Adrenal gland (tissue), 12 donors: Measurements from ENCODE around the gene SHLD2. TPM values are rescaled to one million over a fixed set of nuclear protein-coding genes. Genes with fewer than 3 reads are reported as not detected.
"Not testable (repeated sequence)": the region's sequence is repeated elsewhere in the genome, so short reads cannot be mapped to it uniquely, and the experiment has no call there.

ENCODE experiments used
- DNase-seq, 7 donors: peaks; one replicate each; pipeline ENCODE4 v3.0.0-alpha.2; 2019 to 2020
- H3K27ac ChIP-seq, 5 donors: fragments of 200-600 bp; sonication (generic) in 4 of 5; 1 replicate in 3 of 5; 2 replicates in 2 of 5; pipeline versions ENCODE4 v1.5.1 to v1.8.0; 2016 to 2020; ENCODE audit warnings: mild to moderate bottlenecking in 1 of 5
- H3K27me3 ChIP-seq: fragments of 200-600 bp; 2 replicates; pipeline ENCODE4 v1.8.0; 2021
- H3K36me3 ChIP-seq, 2 donors: fragments of 200-600 bp; replicated peaks in 1 of 2; 1 replicate in 1 of 2; 2 replicates in 1 of 2; pipeline versions ENCODE4 v1.5.1 to v1.8.0; 2018 to 2022
- H3K4me1 ChIP-seq, 2 donors: fragments of 200-600 bp; replicated peaks in 1 of 2; 1 replicate in 1 of 2; 2 replicates in 1 of 2; pipeline versions ENCODE4 v1.5.1 to v1.8.0; 2018 to 2021
- H3K4me3 ChIP-seq, 4 donors: fragments of 200-600 bp; sonication (generic) in 3 of 4; one replicate each; pipeline ENCODE4 v1.5.1; 2016 to 2018
- H3K9me3 ChIP-seq, 3 donors: fragments of 200-600 bp; sonication (generic) in 1 of 3; replicated peaks in 1 of 3; 1 replicate in 2 of 3; 2 replicates in 1 of 3; pipeline versions ENCODE4 v1.5.1 to v1.8.0; 2016 to 2021
- POLR2A ChIP-seq, 2 donors: fragments of 450-650 bp; IDR thresholded peaks; one replicate each; pipeline ENCODE4 v1.6.1; 2017; ENCODE audit warnings: antibody characterized with exemption in 2 of 2, mild to moderate bottlenecking in 2 of 2, moderate library complexity in 1 of 2
- WGBS, 4 donors: extraction: QIAGEN DNeasy Blood & Tissue Kit in 2 of 4; methylation state at CpG; one replicate each; pipeline versions ENCODE4 v1.1.5 to v1.1.7; 2013 to 2017; 5-methylcytosine and 5-hydroxymethylcytosine counted together
- intact Hi-C, 2 donors: fragments of 100-400 bp; cut with DNase I; formaldehyde crosslinking; loops; one replicate each; pipeline versions ENCODE4 v1.14.1 to v1.15.0; 2022 to 2023
- polyA plus RNA-seq, 3 donors: library from polyadenylated mRNA; stranded (reverse); fragments of 200-250 nt in 2 of 3; fragments of 350-450 nt in 1 of 3; fragmentation: Illumina TruSeq in 1 of 3; extraction: RNeasy Lipid Tissue Mini Kit (QIAGEN cat#74804) in 1 of 3; gene quantifications; one replicate each; pipeline ENCODE4 v1.2.3, GENCODE V29; 2013 to 2014
- total RNA-seq, 9 donors: library from RNA; depleted of rRNA in 4 of 9; stranded (reverse); fragments of >200 nt in 4 of 9; fragments of 120-200 nt in 1 of 9; fragmentation: NEBNext Ultra II Directional in 1 of 9; extraction: Animal tissue kit (Norgen Biotek cat#: 25700) in 1 of 9; gene quantifications; one replicate each; pipeline versions ENCODE4 v1.1.0 to v1.2.4, GENCODE V29; 2013 to 2023
- TF ChIP-seq, protein P1 (sequence below), 6 experiments: fragments of 450-650 bp in 4 of 6; fragments of 200-600 bp in 2 of 6; sonication (generic) in 1 of 6; IDR thresholded peaks; 1 replicate in 5 of 6; 2 replicates in 1 of 6; pipeline versions ENCODE4 v1.5.1 to v1.8.0; 2016 to 2021; ENCODE audit warnings: antibody characterized with exemption in 6 of 6, mild to moderate bottlenecking in 2 of 6, moderate library complexity in 1 of 6
- donor health status: healthy with polysubstance abuse.
- donor health status: Bipolar disorder and iron deficiency.
- donor health status: DM: yes; HTN: yes; CAD: no.
- donor health status: DM: no; HTN: no; CAD: no.
- donor health status: DM: no; HTN: no; CAD: no.
- donor health status: DM: yes; HTN: yes; CAD: no.

Gene SHLD2
- total and polyA plus RNA-seq, 12 donors: 18.3 to 64.9 (median 36.6) TPM

DNA sequence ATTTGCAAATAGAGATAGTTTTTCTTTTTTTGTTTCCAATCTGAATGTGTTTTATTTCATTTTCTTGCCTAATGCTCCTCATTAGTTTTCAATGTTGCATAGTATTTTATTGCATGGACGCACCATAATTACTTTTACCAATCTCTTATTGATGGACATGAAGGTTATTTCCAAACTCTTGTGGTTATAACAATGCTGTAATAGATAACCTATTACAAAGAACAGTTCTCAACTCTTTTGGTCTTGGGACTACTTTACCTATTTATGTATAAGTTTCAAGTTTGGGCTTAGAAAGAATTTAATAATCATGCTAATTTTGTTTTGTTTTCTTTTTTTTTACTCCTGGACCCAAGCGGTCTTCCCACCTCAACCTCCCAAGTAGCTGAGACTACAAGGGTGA, 7.0 kb downstream of the SHLD2 start:
- H3K36me3 ChIP-seq: peaks cover 4 to 9% of the 10 kb centered on the region in 2 donors
- peaks cover 0 to 3% (median 0%) of the 10 kb centered on the region in 3 donors for H3K9me3 ChIP-seq
- TF ChIP-seq POLR2A (IDR thresholded peaks at IDR 0.05): no peak
- TF ChIP-seq, protein P1, sequence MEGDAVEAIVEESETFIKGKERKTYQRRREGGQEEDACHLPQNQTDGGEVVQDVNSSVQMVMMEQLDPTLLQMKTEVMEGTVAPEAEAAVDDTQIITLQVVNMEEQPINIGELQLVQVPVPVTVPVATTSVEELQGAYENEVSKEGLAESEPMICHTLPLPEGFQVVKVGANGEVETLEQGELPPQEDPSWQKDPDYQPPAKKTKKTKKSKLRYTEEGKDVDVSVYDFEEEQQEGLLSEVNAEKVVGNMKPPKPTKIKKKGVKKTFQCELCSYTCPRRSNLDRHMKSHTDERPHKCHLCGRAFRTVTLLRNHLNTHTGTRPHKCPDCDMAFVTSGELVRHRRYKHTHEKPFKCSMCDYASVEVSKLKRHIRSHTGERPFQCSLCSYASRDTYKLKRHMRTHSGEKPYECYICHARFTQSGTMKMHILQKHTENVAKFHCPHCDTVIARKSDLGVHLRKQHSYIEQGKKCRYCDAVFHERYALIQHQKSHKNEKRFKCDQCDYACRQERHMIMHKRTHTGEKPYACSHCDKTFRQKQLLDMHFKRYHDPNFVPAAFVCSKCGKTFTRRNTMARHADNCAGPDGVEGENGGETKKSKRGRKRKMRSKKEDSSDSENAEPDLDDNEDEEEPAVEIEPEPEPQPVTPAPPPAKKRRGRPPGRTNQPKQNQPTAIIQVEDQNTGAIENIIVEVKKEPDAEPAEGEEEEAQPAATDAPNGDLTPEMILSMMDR (IDR thresholded peaks at IDR 0.05): no peak
- no peaks in the 10 kb centered on the region for H3K27me3 ChIP-seq
- intact Hi-C loops: no loop called here
- no peak overlapping the region for H3K27ac ChIP-seq
- H3K4me1 ChIP-seq: no peaks in the 10 kb centered on the region
- DNase-seq: no peak
- no peak overlapping the region for H3K4me3 ChIP-seq
- WGBS, 4 donors: 90 to 99% (median 95%) methylated on average over 2 of the region's 2 CpGs

DNA sequence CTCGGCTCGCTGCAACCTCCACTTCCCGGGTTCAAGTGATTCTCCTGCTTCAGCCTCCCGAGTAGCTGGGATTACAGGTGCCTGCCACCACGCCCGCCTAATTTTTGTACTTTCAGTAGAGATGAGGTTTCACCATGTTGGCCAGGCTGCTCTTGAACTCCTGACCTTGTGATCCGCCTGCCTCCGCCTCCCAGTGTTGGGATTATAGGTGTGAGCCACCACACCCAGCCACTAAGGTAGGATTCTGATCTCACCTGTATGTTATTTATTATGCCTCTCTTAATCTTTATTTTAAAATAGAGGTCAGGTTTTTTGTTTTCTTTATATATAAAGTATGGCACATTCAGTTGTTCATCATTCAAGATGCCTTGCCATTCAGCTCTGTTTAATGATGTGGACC, 9.7 kb downstream of the SHLD2 start:
- H3K36me3 ChIP-seq: peaks cover 0 to 18% of the 10 kb centered on the region in 2 donors
- intact Hi-C loops: not testable (repeated sequence)
- 92 to 96% (median 94%) methylated on average over 8 of the region's 8 CpGs for WGBS, 4 donors

GRCh38 chr10:87105446-87106124, 10.6 kb downstream of the SHLD2 start:
- no peaks in the 10 kb centered on the region for H3K4me1 ChIP-seq
- H3K4me3 ChIP-seq: no peak overlapping the region
- no peak for TF ChIP-seq POLR2A (IDR thresholded peaks at IDR 0.05)
- no peak overlapping the region for H3K27ac ChIP-seq
- H3K9me3 ChIP-seq: no peaks in the 10 kb centered on the region
- no peak for DNase-seq
- no peaks in the 10 kb centered on the region for H3K27me3 ChIP-seq
- peaks cover 0 to 22% of the 10 kb centered on the region in 2 donors for H3K36me3 ChIP-seq
- intact Hi-C loops: no loop called here
- 85 to 89% (median 87%) methylated on average over 7 of the region's 7 CpGs for WGBS, 4 donors

More for the DNA sequence above, 9.7 kb downstream of the SHLD2 start:
- H3K9me3 ChIP-seq, H3K27me3 ChIP-seq, H3K4me3 ChIP-seq, H3K27ac ChIP-seq, DNase-seq, H3K4me1 ChIP-seq: not testable (repeated sequence)

DNA sequence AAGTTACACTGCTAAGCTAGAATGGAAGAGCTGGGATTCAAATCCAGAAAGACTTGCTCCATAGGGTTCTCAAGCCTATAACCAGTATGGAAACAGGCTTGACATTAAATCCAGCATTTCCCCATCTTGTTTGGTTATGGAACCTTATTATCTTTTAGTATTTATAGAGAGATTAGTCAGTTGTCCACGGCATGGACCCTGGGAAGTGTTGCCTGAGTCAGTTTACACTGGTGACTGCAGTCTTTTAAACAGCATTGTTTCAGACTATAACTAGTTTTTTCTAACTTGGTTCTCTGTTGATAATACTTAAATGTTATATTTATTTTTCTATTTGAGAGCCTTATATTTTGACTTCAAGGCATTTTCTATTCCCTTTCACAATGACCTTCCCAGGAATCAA, 23.1 kb downstream of the SHLD2 start:
- H3K27me3 ChIP-seq, H3K36me3 ChIP-seq, intact Hi-C loops, DNase-seq, H3K9me3 ChIP-seq, H3K4me3 ChIP-seq, H3K4me1 ChIP-seq, H3K27ac ChIP-seq: not testable (repeated sequence)
- WGBS, 4 donors: 47 to 80% (median 55%) methylated on average over 1 of the region's 1 CpG

DNA sequence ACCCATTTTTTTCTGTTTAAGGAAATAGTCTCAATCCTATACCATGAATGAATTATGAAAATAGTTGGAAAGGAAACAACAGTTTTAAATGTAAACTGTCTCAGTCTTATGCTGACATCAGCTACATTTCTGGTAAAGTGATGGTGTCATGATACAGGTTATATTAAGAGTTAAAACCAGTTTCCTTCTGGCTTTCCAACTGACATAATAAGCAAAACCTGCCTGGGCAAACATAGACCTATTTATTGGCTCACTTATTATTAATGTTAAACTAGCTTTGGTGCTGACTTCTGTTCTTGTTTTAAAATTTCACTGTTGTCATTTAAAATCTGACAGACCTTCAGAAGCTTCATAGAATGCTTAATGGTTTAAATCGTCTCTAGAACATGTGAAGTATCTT, 24.0 kb downstream of the SHLD2 start:
- DNase-seq, H3K4me3 ChIP-seq, H3K36me3 ChIP-seq, H3K9me3 ChIP-seq, H3K27me3 ChIP-seq, intact Hi-C loops, H3K4me1 ChIP-seq, H3K27ac ChIP-seq: not testable (repeated sequence)
- WGBS, 4 donors: 60 to 100% (median 72%) methylated on average over 1 of the region's 1 CpG

DNA sequence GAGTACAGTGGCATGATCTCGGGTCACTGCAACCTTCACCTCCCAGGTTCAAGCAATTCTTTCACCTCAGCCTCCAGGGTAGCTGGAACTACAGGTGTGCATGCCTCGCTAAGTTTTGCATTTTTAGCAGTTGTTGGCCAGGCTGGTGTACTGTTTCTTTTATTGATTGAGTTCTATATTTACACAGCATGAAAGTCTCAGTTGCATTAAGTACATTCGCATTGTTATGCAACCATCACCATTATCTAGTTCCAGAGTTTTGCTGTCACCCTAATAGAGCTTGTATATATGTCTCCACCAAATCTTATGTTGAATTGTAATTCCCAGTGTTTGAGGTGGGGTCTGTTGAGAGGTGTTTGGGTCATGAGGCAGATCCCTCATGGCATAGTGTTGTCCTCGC, 28.3 kb downstream of the SHLD2 start:
- WGBS, 4 donors: 89 to 98% (median 94%) methylated on average over 3 of the region's 4 CpGs
- intact Hi-C loops, DNase-seq, H3K9me3 ChIP-seq, H3K4me1 ChIP-seq, H3K36me3 ChIP-seq, H3K27me3 ChIP-seq, H3K27ac ChIP-seq, H3K4me3 ChIP-seq: not testable (repeated sequence)

DNA sequence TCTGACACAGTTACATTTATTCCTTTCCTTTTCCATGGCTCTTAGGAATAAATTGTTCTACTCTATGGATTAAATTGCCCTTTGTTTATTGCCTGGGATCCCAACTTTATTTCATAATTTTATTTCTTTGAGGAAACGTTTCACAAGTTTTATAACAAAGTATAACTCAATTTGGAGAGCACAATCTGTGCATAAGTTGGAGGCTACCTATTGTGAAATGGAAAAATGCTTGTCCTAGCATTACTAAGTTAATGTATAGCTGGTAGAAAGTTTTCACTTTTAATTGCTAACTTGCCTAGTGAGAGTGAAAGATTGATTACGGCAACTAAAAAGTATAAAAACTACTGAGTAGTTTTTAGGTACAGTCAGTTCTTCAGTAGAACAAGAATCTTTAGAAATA, 32.0 kb downstream of the SHLD2 start:
- H3K27ac ChIP-seq, H3K36me3 ChIP-seq, H3K27me3 ChIP-seq, H3K9me3 ChIP-seq, DNase-seq, H3K4me1 ChIP-seq, intact Hi-C loops, H3K4me3 ChIP-seq: not testable (repeated sequence)
- WGBS, 4 donors: 69 to 100% (median 100%) methylated on average over 1 to 2 of the region's 2 CpGs; no CpG with 5 or more reads in 1 of the 4 donors

DNA sequence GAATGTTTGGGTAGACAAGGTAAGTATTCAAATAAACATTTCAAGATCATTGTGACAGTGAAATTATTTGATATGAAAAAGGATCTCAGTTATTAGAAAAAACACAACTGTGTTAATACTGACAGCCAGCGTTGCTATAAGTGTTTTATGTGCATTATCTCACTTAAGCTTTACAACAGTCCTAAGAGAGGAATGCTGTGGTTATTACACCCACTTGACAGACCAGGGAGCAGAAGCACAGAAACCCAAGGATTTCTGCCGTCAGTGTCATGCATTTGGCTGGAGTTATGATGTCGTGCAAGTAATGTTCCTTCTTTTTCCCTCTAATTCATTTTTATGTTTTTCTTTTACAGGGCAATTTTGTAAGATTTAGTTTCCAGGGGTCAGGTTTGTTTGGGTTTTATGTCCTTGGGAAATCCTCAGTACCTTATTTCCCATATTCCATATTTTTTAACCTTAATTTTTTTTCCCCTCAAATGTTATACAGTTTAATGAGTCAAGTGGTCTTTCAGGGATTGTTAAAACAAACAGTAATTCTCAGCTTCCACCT, 32.7 kb downstream of the SHLD2 start:
- H3K27ac ChIP-seq, H3K4me3 ChIP-seq, intact Hi-C loops, DNase-seq, H3K36me3 ChIP-seq, H3K27me3 ChIP-seq, H3K9me3 ChIP-seq, H3K4me1 ChIP-seq: not testable (repeated sequence)
- WGBS, 4 donors: 46 to 70% (median 56%) methylated on average over 2 to 3 of the region's 3 CpGs

- H3K9me3 ChIP-seq, H3K4me3 ChIP-seq, H3K27me3 ChIP-seq, H3K36me3 ChIP-seq, intact Hi-C loops: not testable (repeated sequence)
- peak in 3 of 7 donors; percentile 33 to 44 (median 36) for DNase-seq
- Histone ChIP-seq H3K27ac (peak overlapping the region in 2 of 5 donors; percentile 22 to 55), H3K4me1 (peaks cover 0 to 13% of the 10 kb centered on the region in 2 donors)
These were observed 37.2 kb downstream of the SHLD2 start for GRCh38 chr10:87132176-87132575.

GRCh38 chr10:87133936-87134335, 38.9 kb downstream of the SHLD2 start:
- WGBS, 4 donors: 89 to 96% (median 91%) methylated on average over 2 of the region's 2 CpGs

More at GRCh38 chr10:87133936-87134335, 38.9 kb downstream of the SHLD2 start:
- H3K4me3 ChIP-seq, H3K27me3 ChIP-seq, DNase-seq, intact Hi-C loops, H3K9me3 ChIP-seq, H3K27ac ChIP-seq, H3K36me3 ChIP-seq: not testable (repeated sequence)
- peaks cover 0 to 13% of the 10 kb centered on the region in 2 donors for H3K4me1 ChIP-seq
